ENCODE results near the gene PARD3. TPM values are rescaled to one million over a fixed set of nuclear protein-coding genes. Genes with fewer than 3 reads are reported as not detected.

Gene PARD3
- polyA plus RNA-seq, 1 donor from 2014 or later: 12.4 TPM

DNA sequence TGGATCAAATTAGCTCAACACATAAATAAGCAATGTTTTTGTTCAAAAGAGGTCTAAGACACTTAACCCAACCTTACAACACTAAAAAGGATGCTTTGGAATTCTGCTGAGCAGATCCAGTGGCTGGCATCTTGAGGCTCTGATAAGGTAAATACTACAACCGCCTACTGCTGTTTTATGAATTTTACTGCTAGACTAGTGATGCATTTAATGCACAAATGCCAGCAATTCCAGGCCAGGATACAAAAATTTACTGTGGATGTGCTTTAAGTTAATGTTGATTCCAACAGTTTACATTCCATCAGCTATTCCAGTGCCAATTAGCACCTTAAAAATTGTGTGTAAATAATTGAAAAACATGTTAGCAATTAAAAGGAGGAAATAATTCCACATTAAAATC is 261.3 kb downstream of the PARD3 start:
- H3K4me3 ChIP-seq (ENCODE audit: low read length): no peak overlapping the region
- H4K20me1 ChIP-seq (ENCODE audit: insufficient read depth): no peaks in the 10 kb centered on the region
- no peaks in the 10 kb centered on the region for H3K27me3 ChIP-seq (ENCODE audit: insufficient read depth, low read depth, low read length)
- H2AFZ ChIP-seq (ENCODE audit: low read depth, low read length): no peak overlapping the region
- H3K79me2 ChIP-seq (replicated peaks; ENCODE audit: insufficient read depth, low read length): no peaks in the 10 kb centered on the region
- H3K9me2 ChIP-seq (ENCODE audit: insufficient read depth, low read length): no peaks in the 10 kb centered on the region
- H3K4me2 ChIP-seq (ENCODE audit: low read length): no peak overlapping the region
- no peaks in the 10 kb centered on the region for H3K36me3 ChIP-seq (ENCODE audit: insufficient read depth, low read length)
- H3F3A ChIP-seq (ENCODE audit: insufficient read depth, low read length, poor library complexity, severe bottlenecking): no peaks in the 10 kb centered on the region
- H3K27ac ChIP-seq (ENCODE audit: low read length): no peak overlapping the region
- H3K9ac ChIP-seq (ENCODE audit: low read length): no peak overlapping the region
- TF ChIP-seq, protein P1, sequence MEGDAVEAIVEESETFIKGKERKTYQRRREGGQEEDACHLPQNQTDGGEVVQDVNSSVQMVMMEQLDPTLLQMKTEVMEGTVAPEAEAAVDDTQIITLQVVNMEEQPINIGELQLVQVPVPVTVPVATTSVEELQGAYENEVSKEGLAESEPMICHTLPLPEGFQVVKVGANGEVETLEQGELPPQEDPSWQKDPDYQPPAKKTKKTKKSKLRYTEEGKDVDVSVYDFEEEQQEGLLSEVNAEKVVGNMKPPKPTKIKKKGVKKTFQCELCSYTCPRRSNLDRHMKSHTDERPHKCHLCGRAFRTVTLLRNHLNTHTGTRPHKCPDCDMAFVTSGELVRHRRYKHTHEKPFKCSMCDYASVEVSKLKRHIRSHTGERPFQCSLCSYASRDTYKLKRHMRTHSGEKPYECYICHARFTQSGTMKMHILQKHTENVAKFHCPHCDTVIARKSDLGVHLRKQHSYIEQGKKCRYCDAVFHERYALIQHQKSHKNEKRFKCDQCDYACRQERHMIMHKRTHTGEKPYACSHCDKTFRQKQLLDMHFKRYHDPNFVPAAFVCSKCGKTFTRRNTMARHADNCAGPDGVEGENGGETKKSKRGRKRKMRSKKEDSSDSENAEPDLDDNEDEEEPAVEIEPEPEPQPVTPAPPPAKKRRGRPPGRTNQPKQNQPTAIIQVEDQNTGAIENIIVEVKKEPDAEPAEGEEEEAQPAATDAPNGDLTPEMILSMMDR (IDR thresholded peaks at IDR 0.05; ENCODE audit: poor library complexity, severe bottlenecking): no peak
- TF ChIP-seq EZH2 (IDR thresholded peaks at IDR 0.05; ENCODE audit: borderline replicate concordance, insufficient read depth, low read length, poor library complexity, severe bottlenecking): no peak
- no peak for TF ChIP-seq EP300 (conservative IDR thresholded peaks at IDR 0.05; ENCODE audit: poor library complexity, severe bottlenecking)
- no peak for TF ChIP-seq MXI1 (conservative IDR thresholded peaks at IDR 0.05; ENCODE audit: poor library complexity, severe bottlenecking)
- TF ChIP-seq RAD21 (conservative IDR thresholded peaks at IDR 0.05): no peak
- TF ChIP-seq SMC3 (conservative IDR thresholded peaks at IDR 0.05; ENCODE audit: poor library complexity): no peak
- H3K9me3 ChIP-seq (ENCODE audit: low read length): no peaks in the 10 kb centered on the region

- no peaks in the 10 kb centered on the region for H3K9me3 ChIP-seq (ENCODE audit: low read length)
- H4K20me1 ChIP-seq (ENCODE audit: insufficient read depth): no peaks in the 10 kb centered on the region
- no peaks in the 10 kb centered on the region for H3K36me3 ChIP-seq (ENCODE audit: insufficient read depth, low read length)
- no peak overlapping the region for H3K4me2 ChIP-seq (ENCODE audit: low read length)
- no peak overlapping the region for H3K4me3 ChIP-seq (ENCODE audit: low read length)
- no peak overlapping the region for H3K9ac ChIP-seq (ENCODE audit: low read length)
- H3K27me3 ChIP-seq (ENCODE audit: insufficient read depth, low read depth, low read length): no peaks in the 10 kb centered on the region
- H3K27ac ChIP-seq (ENCODE audit: low read length): no peak overlapping the region
- no peak overlapping the region for H2AFZ ChIP-seq (ENCODE audit: low read depth, low read length)
- no peaks in the 10 kb centered on the region for H3F3A ChIP-seq (ENCODE audit: insufficient read depth, low read length, poor library complexity, severe bottlenecking)
- no peaks in the 10 kb centered on the region for H3K9me2 ChIP-seq (ENCODE audit: insufficient read depth, low read length)
- TF ChIP-seq RAD21 (conservative IDR thresholded peaks at IDR 0.05): no peak
- TF ChIP-seq MXI1 (conservative IDR thresholded peaks at IDR 0.05; ENCODE audit: poor library complexity, severe bottlenecking): no peak
- no peak for TF ChIP-seq EZH2 (IDR thresholded peaks at IDR 0.05; ENCODE audit: borderline replicate concordance, insufficient read depth, low read length, poor library complexity, severe bottlenecking)
- no peak for TF ChIP-seq SMC3 (conservative IDR thresholded peaks at IDR 0.05; ENCODE audit: poor library complexity)
- TF ChIP-seq, protein P2, sequence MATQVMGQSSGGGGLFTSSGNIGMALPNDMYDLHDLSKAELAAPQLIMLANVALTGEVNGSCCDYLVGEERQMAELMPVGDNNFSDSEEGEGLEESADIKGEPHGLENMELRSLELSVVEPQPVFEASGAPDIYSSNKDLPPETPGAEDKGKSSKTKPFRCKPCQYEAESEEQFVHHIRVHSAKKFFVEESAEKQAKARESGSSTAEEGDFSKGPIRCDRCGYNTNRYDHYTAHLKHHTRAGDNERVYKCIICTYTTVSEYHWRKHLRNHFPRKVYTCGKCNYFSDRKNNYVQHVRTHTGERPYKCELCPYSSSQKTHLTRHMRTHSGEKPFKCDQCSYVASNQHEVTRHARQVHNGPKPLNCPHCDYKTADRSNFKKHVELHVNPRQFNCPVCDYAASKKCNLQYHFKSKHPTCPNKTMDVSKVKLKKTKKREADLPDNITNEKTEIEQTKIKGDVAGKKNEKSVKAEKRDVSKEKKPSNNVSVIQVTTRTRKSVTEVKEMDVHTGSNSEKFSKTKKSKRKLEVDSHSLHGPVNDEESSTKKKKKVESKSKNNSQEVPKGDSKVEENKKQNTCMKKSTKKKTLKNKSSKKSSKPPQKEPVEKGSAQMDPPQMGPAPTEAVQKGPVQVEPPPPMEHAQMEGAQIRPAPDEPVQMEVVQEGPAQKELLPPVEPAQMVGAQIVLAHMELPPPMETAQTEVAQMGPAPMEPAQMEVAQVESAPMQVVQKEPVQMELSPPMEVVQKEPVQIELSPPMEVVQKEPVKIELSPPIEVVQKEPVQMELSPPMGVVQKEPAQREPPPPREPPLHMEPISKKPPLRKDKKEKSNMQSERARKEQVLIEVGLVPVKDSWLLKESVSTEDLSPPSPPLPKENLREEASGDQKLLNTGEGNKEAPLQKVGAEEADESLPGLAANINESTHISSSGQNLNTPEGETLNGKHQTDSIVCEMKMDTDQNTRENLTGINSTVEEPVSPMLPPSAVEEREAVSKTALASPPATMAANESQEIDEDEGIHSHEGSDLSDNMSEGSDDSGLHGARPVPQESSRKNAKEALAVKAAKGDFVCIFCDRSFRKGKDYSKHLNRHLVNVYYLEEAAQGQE (IDR thresholded peaks at IDR 0.05; ENCODE audit: borderline replicate concordance): no peak
- no peak for TF ChIP-seq TAF1 (IDR thresholded peaks at IDR 0.05; ENCODE audit: low read depth)
- H3K79me2 ChIP-seq (replicated peaks; ENCODE audit: insufficient read depth, low read length): no peaks in the 10 kb centered on the region
Observed at GRCh38 chr10:34551295-34551694, 263.8 kb downstream of the PARD3 start.

DNA sequence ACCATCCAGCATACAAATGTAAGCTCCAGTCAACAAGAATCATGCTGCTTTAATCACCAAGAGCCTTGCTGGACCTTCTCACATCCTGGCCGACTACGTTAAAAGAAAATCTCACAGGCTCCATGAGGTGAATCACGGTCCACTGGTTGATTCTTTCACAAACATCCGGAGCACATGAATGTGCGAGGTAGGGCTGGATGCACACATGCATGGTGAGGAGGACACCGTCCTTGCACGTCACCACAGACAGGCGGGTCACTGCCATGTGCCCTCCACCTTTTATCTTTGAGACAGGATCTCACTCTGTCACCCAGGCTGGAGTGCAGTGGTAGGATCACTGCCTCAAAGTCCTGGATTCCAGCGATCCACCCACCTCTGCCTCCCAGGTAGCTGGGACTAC is 265.1 kb downstream of the PARD3 start:
- no peaks in the 10 kb centered on the region for H3K9me3 ChIP-seq (ENCODE audit: low read length)
- H3K4me2 ChIP-seq (ENCODE audit: low read length): no peak overlapping the region
- no peaks in the 10 kb centered on the region for H4K20me1 ChIP-seq (ENCODE audit: insufficient read depth)
- H3K4me3 ChIP-seq (ENCODE audit: low read length): no peak overlapping the region
- H3K79me2 ChIP-seq (replicated peaks; ENCODE audit: insufficient read depth, low read length): no peaks in the 10 kb centered on the region
- H3K36me3 ChIP-seq (ENCODE audit: insufficient read depth, low read length): no peaks in the 10 kb centered on the region
- TF ChIP-seq MXI1 (conservative IDR thresholded peaks at IDR 0.05; ENCODE audit: poor library complexity, severe bottlenecking) (no peak), TAF1 (IDR thresholded peaks at IDR 0.05; ENCODE audit: low read depth) (no peak), EP300 (conservative IDR thresholded peaks at IDR 0.05; ENCODE audit: poor library complexity, severe bottlenecking) (no peak), POLR2AphosphoS5 (IDR thresholded peaks at IDR 0.05) (no peak), SMC3 (conservative IDR thresholded peaks at IDR 0.05; ENCODE audit: poor library complexity) (no peak), EZH2 (IDR thresholded peaks at IDR 0.05; ENCODE audit: borderline replicate concordance, insufficient read depth, low read length, poor library complexity, severe bottlenecking) (no peak), RAD21 (conservative IDR thresholded peaks at IDR 0.05) (no peak)
- TF ChIP-seq, protein P1 (IDR thresholded peaks at IDR 0.05; ENCODE audit: poor library complexity, severe bottlenecking): no peak
- TF ChIP-seq, protein P2 (IDR thresholded peaks at IDR 0.05; ENCODE audit: borderline replicate concordance): no peak
- H2AFZ ChIP-seq (ENCODE audit: low read depth, low read length): no peak overlapping the region
- no peaks in the 10 kb centered on the region for H3K27me3 ChIP-seq (ENCODE audit: insufficient read depth, low read depth, low read length)
- no peak overlapping the region for H3K27ac ChIP-seq (ENCODE audit: low read length)
- no peak overlapping the region for H3K9ac ChIP-seq (ENCODE audit: low read length)
- no peaks in the 10 kb centered on the region for H3K9me2 ChIP-seq (ENCODE audit: insufficient read depth, low read length)
- H3F3A ChIP-seq (ENCODE audit: insufficient read depth, low read length, poor library complexity, severe bottlenecking): no peaks in the 10 kb centered on the region
